GM12872 (cell line): Measurements from ENCODE around the gene ARFGAP1.

Experiments
- TF ChIP-seq, protein P1 (sequence below): IDR thresholded peaks from 3 replicates; pipeline ENCODE4 v1.5.1; 2011; ENCODE audit warnings: low read depth, mild to moderate bottlenecking, low read length, moderate library complexity; ENCODE audit not compliant: insufficient read depth

Gene ARFGAP1

DNA sequence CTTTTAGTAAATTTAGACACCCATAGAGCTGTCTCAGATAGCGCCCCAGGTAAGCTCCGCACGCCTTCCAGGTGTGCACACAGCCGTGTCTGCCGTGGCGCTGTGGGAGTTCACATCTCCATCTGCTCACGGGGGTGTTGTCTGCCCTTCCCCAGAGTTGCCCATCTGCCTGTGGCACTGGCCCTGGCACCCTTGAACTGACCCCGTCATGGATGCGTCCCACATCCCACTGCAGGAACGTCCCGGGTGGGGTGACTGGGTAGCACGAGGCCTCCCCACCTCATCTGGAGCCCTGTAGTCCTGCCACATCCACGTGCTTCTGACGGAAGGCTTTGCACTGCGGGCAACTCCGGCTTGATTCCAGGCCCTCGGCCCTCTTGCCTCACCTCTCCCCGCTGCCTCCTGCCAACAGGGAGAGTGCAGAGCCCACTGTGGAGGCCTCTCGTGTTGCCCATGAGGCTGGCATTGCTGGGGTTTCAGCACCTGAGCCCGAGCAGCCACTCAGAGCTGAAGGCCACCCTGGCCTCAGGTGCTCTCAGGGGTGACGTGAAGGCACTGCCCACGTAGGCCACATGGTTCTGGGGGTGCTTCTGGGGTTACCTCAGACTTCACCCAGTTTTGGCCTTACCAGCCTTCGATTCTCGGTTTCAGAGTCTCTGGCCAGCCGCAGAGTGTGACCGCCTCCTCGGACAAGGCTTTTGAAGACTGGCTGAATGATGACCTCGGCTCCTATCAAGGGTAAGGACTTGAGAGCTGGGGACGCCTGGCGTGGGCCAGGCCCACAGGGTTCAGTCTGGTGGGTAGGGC, 5.1 kb downstream of the ARFGAP1 start:
- TF ChIP-seq, protein P1, sequence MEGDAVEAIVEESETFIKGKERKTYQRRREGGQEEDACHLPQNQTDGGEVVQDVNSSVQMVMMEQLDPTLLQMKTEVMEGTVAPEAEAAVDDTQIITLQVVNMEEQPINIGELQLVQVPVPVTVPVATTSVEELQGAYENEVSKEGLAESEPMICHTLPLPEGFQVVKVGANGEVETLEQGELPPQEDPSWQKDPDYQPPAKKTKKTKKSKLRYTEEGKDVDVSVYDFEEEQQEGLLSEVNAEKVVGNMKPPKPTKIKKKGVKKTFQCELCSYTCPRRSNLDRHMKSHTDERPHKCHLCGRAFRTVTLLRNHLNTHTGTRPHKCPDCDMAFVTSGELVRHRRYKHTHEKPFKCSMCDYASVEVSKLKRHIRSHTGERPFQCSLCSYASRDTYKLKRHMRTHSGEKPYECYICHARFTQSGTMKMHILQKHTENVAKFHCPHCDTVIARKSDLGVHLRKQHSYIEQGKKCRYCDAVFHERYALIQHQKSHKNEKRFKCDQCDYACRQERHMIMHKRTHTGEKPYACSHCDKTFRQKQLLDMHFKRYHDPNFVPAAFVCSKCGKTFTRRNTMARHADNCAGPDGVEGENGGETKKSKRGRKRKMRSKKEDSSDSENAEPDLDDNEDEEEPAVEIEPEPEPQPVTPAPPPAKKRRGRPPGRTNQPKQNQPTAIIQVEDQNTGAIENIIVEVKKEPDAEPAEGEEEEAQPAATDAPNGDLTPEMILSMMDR = no peak

DNA sequence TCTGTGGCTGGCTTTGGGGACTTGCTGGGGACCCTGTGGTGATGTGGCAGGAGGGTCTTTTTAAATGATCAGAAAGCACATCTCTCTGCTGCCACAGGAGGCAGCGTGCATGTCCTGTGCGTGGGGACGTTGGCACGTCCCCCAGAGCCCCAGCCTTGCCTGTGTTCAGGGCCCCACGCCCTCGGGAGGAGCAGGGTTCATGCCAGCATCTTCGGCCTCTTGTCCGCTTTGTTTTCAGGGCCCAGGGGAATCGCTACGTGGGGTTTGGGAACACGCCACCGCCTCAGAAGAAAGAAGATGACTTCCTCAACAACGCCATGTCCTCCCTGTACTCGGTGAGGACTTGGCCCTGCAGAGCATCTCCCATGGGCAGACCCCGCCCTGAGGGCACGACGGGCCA, 6.0 kb downstream of the ARFGAP1 start:
- TF ChIP-seq, protein P1 = 0 out of 3 replicates have a peak, but pooled peaks have one; percentile 2

DNA sequence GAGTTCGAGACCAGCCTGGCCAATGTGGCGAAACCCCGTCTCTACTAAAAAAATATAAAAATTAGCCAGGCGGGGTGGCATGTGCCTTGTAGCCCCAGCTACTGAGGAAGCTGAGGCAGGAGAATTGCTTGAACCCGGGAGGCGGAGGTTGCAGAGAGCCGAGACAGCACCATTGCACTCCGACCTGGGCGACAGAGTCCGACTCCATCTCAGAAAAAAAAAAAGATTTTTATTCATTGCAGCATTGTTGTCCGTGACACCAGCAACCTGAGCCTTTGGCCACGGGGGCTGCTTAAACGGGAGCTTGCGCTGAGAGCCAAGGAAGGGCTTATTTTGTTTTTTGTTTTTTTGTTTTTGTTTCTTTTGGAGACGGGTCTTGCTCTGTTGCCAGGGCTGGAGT, 7.3 kb downstream of the ARFGAP1 start:
- TF ChIP-seq, protein P1 = no peak

DNA sequence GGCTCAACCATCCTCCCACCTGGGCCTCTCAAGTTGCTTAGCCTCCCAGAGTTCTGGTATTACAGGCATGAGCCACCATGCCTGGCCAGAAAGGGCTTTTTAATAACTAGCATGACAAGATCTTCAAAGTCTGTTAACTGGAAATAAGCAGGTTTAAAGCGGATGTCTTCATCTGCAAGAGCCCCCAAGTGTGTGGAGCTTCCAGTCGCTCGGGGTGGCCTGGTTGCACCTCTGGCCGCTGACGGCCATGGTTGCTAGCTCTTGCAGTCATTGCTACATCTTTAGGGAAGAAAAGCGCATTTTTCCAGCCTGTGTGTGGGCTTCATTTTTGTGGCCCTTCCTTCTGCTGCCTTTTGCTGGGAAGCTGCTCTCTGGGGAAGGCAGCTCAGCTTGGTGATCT, 7.8 kb downstream of the ARFGAP1 start:
- TF ChIP-seq, protein P1 = no peak

DNA sequence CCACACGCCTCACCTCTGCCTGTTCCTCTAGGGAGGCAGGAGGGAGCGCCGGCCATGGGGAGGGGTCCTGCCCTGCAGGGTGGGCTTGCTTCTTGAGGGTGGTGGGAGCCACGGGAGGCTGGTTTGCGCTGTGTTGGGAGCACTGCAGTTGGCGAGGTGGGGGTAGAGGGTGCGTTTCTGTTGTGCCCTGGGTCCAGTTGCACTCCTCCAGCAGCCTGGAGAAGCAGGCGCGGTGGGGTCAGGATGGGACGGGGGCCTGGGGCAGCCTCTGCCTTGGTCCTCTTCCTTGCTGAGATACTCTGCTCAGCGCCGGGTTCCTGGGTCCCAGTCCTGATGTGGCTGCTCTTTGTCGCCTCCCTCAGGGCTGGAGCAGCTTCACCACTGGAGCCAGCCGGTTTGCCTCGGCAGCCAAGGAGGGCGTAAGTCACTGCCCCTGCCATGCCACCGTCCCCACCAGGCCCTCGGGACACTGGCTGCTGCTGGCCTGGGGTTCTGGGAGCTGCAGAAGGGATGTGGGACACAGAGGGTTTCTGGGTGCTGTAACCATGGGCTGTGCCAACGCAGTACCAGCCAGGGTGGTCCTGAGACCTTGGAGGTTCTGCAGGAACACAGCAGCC, 8.4 kb downstream of the ARFGAP1 start:
- TF ChIP-seq, protein P1 = peak; percentile 35; the same call in 2 of the 3 replicates

DNA sequence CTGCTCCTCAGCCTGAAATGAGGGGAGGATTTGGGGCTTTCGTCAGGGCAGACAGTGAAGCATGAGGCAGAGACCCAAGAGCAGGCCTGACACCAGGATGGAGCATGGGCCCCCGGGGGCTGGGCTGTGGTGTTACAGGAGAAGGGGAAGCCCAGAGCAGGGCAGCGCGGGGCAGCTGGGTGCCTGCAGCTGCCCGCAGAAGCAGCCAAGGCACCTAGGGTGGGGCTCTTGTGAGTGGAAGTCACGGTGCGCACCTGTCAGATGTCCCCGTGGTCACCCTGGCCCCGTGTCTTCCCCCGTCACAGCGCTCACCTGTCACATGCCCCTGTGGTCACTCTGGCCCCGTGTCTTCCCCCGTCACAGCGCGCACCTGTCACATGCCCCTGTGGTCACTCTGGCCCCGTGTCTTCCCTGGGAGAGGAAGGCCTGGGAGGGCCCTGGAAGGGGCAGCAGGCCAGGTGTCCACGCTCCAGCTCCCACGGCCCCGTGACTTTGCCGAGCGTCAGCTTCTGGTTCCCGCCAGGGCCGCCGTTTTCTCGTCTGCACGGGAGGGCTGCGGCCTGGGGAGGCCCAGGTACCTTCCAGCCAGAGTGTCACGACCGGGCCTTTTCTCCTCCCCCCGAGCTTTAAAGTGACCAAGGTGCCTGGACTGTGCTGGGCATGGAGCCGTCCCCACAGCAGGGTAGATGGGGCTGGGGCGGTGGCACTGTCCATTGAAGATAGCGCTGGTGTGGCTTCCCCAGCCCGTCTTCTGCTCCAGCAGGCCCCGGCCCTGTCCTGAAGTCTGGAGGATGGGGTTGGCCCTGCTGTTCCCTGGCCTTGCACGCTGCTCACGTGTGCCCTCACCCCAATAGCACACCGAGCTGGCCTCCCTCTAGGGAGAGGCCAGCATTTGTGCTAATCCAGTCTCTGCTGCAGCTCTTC, 9.4 kb downstream of the ARFGAP1 start:
- TF ChIP-seq, protein P1 = no peak

DNA sequence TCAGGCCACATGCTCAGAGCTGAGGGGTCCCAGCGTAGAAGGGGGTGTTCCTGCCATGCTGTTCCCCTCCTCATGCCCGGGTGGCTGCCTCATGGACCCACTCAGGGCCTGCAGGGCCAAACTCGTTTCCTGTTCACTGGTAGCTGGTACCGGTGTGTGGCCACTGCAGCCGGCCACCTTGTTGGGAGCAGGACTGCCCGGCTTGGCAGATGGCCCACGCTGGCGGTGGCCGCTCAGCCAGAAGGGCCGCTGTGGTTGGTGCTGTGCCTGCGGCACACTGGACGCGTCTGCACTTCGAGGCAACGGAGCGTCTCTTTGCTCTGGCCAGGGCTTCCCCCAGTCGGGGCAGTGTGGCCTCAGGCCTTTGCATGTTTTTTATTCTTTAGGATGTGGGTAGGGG, 10.3 kb downstream of the ARFGAP1 start:
- TF ChIP-seq, protein P1 = no peak
